ENCODE data around the gene ERCC2. TPM values are rescaled to one million over a fixed set of nuclear protein-coding genes. Genes with fewer than 3 reads are reported as not detected.

The ERCC2 gene
- total and polyA plus RNA-seq, 2 of the 4 experiments (the other 2 are of a cell fraction): 30.6 to 66.5 TPM

DNA sequence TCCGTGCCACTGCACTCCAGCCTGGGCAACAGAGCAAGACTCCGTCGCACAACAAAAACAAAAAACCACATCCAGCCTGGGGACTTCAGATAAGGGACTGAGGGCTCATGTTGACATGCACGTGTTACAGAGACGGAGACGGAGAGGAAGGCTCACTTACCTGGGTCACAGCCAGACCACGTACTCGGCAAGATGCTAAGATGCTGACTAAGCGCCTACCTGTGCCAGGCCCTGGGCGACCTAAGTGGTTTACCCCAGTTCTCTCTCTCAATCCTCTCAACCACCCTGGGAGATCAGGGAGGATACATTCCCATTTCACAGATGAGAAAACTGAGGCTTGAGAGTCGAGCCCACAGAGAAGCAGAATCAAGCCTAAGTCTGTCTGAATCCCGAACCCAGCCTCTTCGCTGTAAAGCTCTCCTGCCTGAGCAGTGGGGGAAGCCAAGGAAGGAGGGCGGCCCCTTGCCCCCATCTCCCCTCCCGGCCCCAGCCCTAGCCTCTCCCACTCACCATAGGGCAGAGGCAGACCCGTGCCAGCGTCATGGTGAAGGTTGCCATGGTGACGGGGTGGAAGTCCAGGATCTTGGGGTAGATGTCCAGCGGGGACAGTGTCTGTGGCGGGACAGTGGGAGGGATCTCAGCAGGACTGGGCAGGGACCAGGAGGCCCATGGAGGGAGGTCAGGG, 13.5 kb downstream of the ERCC2 start:
- Histone ChIP-seq H3K9me3 (ENCODE audit: control insufficient read depth, insufficient read depth, low read length) (no peaks in the 10 kb centered on the region), H3K79me1 (ENCODE audit: low read depth in 1 of 2, low read length in 2 of 2) (peaks cover 3 to 10% of the 10 kb centered on the region in 2 experiments; a peak in 2 of 4 replicates), H3K4me3 (ENCODE audit: insufficient read depth, low read depth, low read length) (no peak overlapping the region), H2AK9ac (replicated peaks; ENCODE audit: low read depth, low read length, poor library complexity) (no peak overlapping the region), H2BK120ac (ENCODE audit: low read depth, low read length) (no peak overlapping the region), H3K18ac (ENCODE audit: low read depth, low read length) (no peak overlapping the region), H3K9ac (ENCODE audit: low read depth, low read length) (no peak overlapping the region), H3K36me3 (ENCODE audit: control insufficient read depth, insufficient read depth, low read length) (peaks cover 54% of the 10 kb centered on the region), H3K9me1 (ENCODE audit: insufficient read depth, low read length) (no peaks in the 10 kb centered on the region), H3K56ac (ENCODE audit: extremely low read depth, insufficient read depth, low read length) (no peak overlapping the region), H4K20me1 (ENCODE audit: insufficient read depth, low read length) (peaks cover 7% of the 10 kb centered on the region; the same call in 1 of the 2 replicates), H3K4me1 (ENCODE audit: control insufficient read depth, insufficient read depth, low read length) (no peaks in the 10 kb centered on the region), H3K27me3 (ENCODE audit: control insufficient read depth, insufficient read depth, low read length) (no peaks in the 10 kb centered on the region), H2BK20ac (ENCODE audit: low read depth, low read length) (no peak overlapping the region), H2BK15ac (ENCODE audit: low read depth, low read length) (no peak overlapping the region), H3K14ac (replicated peaks; ENCODE audit: low read depth, low read length) (no peak overlapping the region), H2AK5ac (ENCODE audit: low read depth, low read length) (no peak overlapping the region), H3K4me2 (ENCODE audit: low read depth, low read length) (no peak overlapping the region), H3K4ac (ENCODE audit: low read depth, low read length) (no peak overlapping the region), H4K5ac (ENCODE audit: low read depth, low read length) (no peak overlapping the region), H2AFZ (replicated peaks; ENCODE audit: low read length, poor library complexity) (no peak overlapping the region), H3K27ac (ENCODE audit: insufficient read depth, low read length) (no peak overlapping the region), H3K23ac (ENCODE audit: low read depth, low read length) (no peak overlapping the region), H4K8ac (ENCODE audit: low read depth in 2 of 2, low read length in 2 of 2) (no peak overlapping the region), H2BK5ac (ENCODE audit: low read depth, low read length, poor library complexity, severe bottlenecking) (no peak overlapping the region), H4K91ac (ENCODE audit: insufficient read depth, low read depth, low read length) (no peak overlapping the region)
- in situ Hi-C loops (cut with MboI; ENCODE audit: low sequenced_read_pairs): no loop called here
- ATAC-seq (ENCODE audit: low read depth) (no peak), DNase-seq (no peak)
- 92% methylated on average over 6 of the region's 20 CpGs; no CpG with 5 or more reads in 1 of the 2 experiments for WGBS, 2 experiments (ENCODE audit: extremely low coverage in 2 of 2, insufficient read length in 1 of 2)
- dilution Hi-C loops (cut with HindIII; ENCODE audit: low sequenced_read_pairs, unreplicated experiment): no loop called here
- no peak for TF ChIP-seq BHLHE40 (IDR thresholded peaks at IDR 0.05; ENCODE audit: low read depth, low read length)
- TF ChIP-seq, protein P1, sequence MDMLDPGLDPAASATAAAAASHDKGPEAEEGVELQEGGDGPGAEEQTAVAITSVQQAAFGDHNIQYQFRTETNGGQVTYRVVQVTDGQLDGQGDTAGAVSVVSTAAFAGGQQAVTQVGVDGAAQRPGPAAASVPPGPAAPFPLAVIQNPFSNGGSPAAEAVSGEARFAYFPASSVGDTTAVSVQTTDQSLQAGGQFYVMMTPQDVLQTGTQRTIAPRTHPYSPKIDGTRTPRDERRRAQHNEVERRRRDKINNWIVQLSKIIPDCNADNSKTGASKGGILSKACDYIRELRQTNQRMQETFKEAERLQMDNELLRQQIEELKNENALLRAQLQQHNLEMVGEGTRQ (IDR thresholded peaks at IDR 0.05; ENCODE audit: low read depth, low read length): no peak
- TF ChIP-seq MAFK (IDR thresholded peaks at IDR 0.05; ENCODE audit: low read depth, low read length): peak; percentile 55; the same call in 1 of the 2 replicates
- no peak for TF ChIP-seq POLR2A (IDR thresholded peaks at IDR 0.05; ENCODE audit: low read depth, low read length)
- TF ChIP-seq CHD1 (IDR thresholded peaks at IDR 0.05; ENCODE audit: low read depth, low read length): no peak
- TF ChIP-seq RFX5 (IDR thresholded peaks at IDR 0.05; ENCODE audit: low read depth, low read length): no peak
- no peak for TF ChIP-seq SMC3 (IDR thresholded peaks at IDR 0.05; ENCODE audit: low read depth, low read length)
- POLR2A ChIA-PET (ENCODE audit: unreplicated experiment): no interaction called here
- intact Hi-C loops (cut with micrococcal nuclease): no loop called here
- CTCF ChIA-PET: no interaction called here
- no TSS peak for BruUV-seq (replicated peaks)

Data from IMR-90 (cell line).